Neutrophil (primary cell): ENCODE measurements around the gene UBFD1.

ENCODE experiments used
- H3K27ac ChIP-seq: fragments of 200-600 bp; sonication (generic); 2 replicates; pipeline ENCODE4 v1.5.1; 2016; ENCODE audit warnings: mild to moderate bottlenecking, moderate library complexity
- H3K27me3 ChIP-seq: fragments of 200-600 bp; sonication (generic); 2 replicates; pipeline ENCODE4 v1.6.0; 2016; ENCODE audit warnings: mild to moderate bottlenecking
- H3K36me3 ChIP-seq: fragments of 200-600 bp; sonication (generic); 2 replicates; pipeline ENCODE4 v1.5.1; 2017
- H3K4me1 ChIP-seq, 2 experiments: fragments of 200-600 bp in 1 of 2; sonication (generic) in 1 of 2; 1 replicate in 1 of 2; 2 replicates in 1 of 2; pipeline versions ENCODE4 v1.5.1 to v1.6.1; 2013 to 2016; ENCODE audit warnings: low read depth in 1 of 2, low read length in 1 of 2, mild to moderate bottlenecking in 1 of 2, moderate library complexity in 1 of 2; ENCODE audit not compliant: control insufficient read depth in 1 of 2, insufficient read depth in 1 of 2
- H3K4me3 ChIP-seq, 2 experiments: fragments of 200-600 bp in 1 of 2; sonication (generic) in 1 of 2; 1 replicate in 1 of 2; 2 replicates in 1 of 2; pipeline ENCODE4 v1.5.1; 2013 to 2016; ENCODE audit warnings: low read depth in 1 of 2, low read length in 1 of 2, mild to moderate bottlenecking in 1 of 2, moderate library complexity in 1 of 2
- H3K9me3 ChIP-seq: fragments of 200-600 bp; sonication (generic); 2 replicates; pipeline ENCODE4 v1.5.1; 2016
- TF ChIP-seq, protein P1 (sequence below): fragments of 200-600 bp; sonication (generic); IDR thresholded peaks from 2 replicates; pipeline ENCODE4 v1.5.1; 2016; ENCODE audit warnings: antibody characterized with exemption

Gene UBFD1

DNA sequence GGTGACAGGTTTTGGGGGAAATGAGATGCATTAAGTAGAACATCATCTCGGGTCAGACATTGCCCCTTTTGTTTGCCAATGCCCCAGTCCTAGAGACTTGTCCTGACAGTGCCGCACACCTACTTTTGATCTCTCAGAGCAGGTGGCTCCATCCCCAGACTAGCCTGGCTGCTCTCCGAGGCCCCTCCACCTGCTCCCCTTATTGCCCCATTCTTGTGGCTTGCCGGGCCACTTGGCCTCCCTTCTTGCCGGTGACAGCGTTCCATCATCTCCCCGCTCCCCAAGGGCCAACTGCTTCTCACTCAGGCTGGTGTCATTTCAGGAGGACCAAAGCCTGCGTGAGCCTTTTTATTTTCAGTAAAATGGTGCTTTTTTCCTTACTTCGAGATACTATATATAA lies 14.9 kb downstream of the UBFD1 start:
- TF ChIP-seq, protein P1, sequence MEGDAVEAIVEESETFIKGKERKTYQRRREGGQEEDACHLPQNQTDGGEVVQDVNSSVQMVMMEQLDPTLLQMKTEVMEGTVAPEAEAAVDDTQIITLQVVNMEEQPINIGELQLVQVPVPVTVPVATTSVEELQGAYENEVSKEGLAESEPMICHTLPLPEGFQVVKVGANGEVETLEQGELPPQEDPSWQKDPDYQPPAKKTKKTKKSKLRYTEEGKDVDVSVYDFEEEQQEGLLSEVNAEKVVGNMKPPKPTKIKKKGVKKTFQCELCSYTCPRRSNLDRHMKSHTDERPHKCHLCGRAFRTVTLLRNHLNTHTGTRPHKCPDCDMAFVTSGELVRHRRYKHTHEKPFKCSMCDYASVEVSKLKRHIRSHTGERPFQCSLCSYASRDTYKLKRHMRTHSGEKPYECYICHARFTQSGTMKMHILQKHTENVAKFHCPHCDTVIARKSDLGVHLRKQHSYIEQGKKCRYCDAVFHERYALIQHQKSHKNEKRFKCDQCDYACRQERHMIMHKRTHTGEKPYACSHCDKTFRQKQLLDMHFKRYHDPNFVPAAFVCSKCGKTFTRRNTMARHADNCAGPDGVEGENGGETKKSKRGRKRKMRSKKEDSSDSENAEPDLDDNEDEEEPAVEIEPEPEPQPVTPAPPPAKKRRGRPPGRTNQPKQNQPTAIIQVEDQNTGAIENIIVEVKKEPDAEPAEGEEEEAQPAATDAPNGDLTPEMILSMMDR, result no peak
- Histone ChIP-seq H3K4me1 (no peaks in the 10 kb centered on the region), H3K36me3 (peaks cover 15% of the 10 kb centered on the region), H3K27me3 (no peaks in the 10 kb centered on the region), H3K4me3 (no peak overlapping the region), H3K27ac (no peak overlapping the region), H3K9me3 (no peaks in the 10 kb centered on the region)

DNA sequence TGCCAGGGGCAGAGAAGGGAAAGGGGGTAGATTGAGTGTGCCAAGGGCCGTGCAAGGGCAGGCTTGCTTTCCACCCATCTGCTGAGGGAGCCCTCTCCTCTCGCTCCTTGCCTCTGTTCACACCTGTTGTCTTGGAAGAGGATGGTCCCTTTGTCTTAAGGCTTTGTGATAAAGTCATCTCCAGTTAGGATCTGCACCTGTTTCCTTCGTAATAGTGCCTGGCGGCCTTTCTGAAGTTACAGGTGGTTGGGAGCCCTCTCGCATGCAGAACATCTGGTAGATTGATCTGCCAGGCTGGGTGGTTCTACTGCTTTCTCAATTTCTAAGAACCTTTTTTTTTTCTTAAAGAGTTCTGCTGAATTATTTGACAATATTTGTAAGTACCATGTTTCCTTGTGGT lies 16.3 kb downstream of the UBFD1 start:
- H3K36me3 ChIP-seq, result peaks cover 11% of the 10 kb centered on the region
- no peaks in the 10 kb centered on the region for H3K9me3 ChIP-seq
- H3K4me1 ChIP-seq, result peaks cover 0 to 5% of the 10 kb centered on the region in 2 experiments
- H3K4me3 ChIP-seq, result no peak overlapping the region
- TF ChIP-seq, protein P1, result no peak
- no peaks in the 10 kb centered on the region for H3K27me3 ChIP-seq
- H3K27ac ChIP-seq, result no peak overlapping the region

DNA sequence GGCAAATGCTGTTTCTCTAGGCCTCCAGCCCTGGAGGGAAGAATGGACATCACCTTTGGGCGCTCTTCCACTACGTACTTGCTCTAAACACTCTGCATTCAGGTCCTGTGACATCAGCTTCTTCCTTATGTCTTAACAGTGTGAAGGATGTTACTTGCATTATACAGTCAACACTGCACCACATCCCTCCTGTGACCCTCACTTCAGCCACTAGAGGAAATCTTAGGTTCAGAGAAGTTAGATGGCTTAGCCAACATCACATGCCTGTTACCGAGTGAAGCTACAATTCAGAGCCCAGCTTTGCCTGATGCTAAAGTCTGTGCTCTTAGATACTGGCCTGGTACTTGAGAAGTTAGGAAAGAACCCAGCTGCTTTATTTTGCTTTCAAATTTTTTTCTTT lies 18.3 kb downstream of the UBFD1 start:
- Histone ChIP-seq H3K27me3 (no peaks in the 10 kb centered on the region), H3K9me3 (no peaks in the 10 kb centered on the region), H3K36me3 (peaks cover 16% of the 10 kb centered on the region), H3K27ac (no peak overlapping the region), H3K4me3 (no peak overlapping the region), H3K4me1 (peaks cover 0 to 7% of the 10 kb centered on the region in 2 experiments)
- TF ChIP-seq, protein P1, result no peak

DNA sequence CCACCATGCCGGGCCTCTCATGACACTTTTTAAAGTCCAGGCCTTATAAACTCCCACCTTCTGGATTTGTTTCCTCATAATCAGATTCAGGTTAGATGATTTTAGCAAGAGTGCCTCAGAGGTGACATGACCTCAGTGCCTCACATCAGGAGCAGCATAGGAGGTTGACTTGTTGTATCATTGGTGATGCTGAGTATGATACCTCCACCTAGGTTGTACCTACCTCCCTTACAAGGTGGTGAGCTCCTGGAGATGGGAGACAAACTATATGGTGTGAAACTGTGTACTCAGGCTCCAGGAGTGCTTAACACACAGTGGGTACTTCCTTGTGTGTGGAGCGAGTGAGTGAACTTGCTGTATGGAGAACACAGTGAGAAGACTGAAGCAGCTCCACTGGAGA lies 20.0 kb downstream of the UBFD1 start:
- Histone ChIP-seq H3K27ac (no peak overlapping the region), H3K9me3 (no peaks in the 10 kb centered on the region), H3K36me3 (peaks cover 29% of the 10 kb centered on the region), H3K27me3 (no peaks in the 10 kb centered on the region), H3K4me3 (no peak overlapping the region), H3K4me1 (peaks cover 0 to 7% of the 10 kb centered on the region in 2 experiments)
- TF ChIP-seq, protein P1, result no peak

DNA sequence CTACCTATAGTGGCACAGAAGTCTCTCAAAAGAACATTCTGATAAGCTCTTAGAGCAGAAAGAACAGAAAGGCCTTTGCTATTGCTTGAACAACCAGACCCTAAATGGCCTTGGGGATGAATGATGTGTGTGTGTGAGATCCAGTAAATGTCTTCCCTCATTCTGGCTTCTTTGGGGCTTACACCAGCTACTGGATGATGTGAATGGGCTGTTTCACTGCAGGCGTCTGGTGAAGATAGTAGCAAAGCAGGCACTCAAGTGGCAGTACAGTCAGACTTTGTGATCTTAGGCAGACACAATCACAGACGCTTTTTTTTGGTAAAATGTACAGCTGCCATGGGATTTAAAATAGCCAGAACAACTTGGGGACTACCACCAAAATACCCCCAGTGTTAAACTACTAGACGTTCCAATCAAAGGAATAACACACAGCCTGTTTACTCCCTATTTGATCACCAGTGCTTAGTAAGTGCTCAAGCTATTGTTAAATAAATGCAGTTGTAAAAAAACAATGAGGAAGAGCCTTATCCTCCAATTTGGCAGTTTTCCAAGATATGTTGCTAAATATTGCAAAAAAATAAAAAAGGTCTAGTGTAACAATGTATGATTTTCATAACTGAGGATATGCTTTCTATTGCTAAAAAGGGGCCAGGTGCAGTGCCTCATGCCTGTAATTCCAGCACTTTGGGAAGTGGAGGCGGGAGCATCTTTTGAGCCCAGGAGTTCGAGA lies 20.7 kb downstream of the UBFD1 start:
- H3K27ac ChIP-seq, result no peak overlapping the region
- H3K9me3 ChIP-seq, result no peaks in the 10 kb centered on the region
- peaks cover 37% of the 10 kb centered on the region for H3K36me3 ChIP-seq
- TF ChIP-seq, protein P1, result no peak
- H3K4me3 ChIP-seq, result no peak overlapping the region
- no peaks in the 10 kb centered on the region for H3K27me3 ChIP-seq
- H3K4me1 ChIP-seq, result peaks cover 0 to 7% of the 10 kb centered on the region in 2 experiments
